Esophagus squamous epithelium (tissue), 4 donors: ENCODE measurements around the gene MYO6.

Experiments used
- POLR2A ChIP-seq, 4 donors: fragments of 450-650 bp; IDR thresholded peaks; one replicate each; pipeline ENCODE4 v1.6.1; 2017; ENCODE audit warnings: antibody characterized with exemption in 4 of 4, mild to moderate bottlenecking in 4 of 4, moderate library complexity in 3 of 4
- TF ChIP-seq, protein P1 (sequence below), 6 experiments: fragments of 450-650 bp in 4 of 6; fragments of 200-600 bp in 2 of 6; sonication (generic) in 2 of 6; IDR thresholded peaks; one replicate each; pipeline ENCODE4 v1.5.1; 2016 to 2019; ENCODE audit warnings: antibody characterized with exemption in 6 of 6, mild to moderate bottlenecking in 4 of 6, moderate library complexity in 4 of 6

DNA sequence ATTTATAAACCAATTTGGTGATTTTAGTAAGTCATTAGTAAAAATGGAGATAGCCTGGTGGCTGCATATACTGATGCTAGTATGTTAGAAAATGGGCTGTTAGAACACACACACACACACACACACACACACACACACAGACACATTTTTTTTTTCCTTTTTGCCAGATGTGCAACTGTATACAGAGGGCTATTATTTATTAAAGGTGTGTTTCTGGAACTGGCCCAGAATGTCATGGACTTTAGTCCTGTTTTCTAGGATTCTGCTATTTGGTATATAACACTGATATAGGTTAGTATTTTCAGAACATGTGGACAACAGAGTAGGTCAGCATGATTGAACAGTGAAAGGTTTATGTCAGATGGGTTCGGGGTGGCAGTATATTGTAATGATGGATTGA lies 12.4 kb downstream of the MYO6 start:
- TF ChIP-seq, protein P1, sequence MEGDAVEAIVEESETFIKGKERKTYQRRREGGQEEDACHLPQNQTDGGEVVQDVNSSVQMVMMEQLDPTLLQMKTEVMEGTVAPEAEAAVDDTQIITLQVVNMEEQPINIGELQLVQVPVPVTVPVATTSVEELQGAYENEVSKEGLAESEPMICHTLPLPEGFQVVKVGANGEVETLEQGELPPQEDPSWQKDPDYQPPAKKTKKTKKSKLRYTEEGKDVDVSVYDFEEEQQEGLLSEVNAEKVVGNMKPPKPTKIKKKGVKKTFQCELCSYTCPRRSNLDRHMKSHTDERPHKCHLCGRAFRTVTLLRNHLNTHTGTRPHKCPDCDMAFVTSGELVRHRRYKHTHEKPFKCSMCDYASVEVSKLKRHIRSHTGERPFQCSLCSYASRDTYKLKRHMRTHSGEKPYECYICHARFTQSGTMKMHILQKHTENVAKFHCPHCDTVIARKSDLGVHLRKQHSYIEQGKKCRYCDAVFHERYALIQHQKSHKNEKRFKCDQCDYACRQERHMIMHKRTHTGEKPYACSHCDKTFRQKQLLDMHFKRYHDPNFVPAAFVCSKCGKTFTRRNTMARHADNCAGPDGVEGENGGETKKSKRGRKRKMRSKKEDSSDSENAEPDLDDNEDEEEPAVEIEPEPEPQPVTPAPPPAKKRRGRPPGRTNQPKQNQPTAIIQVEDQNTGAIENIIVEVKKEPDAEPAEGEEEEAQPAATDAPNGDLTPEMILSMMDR (IDR thresholded peaks at IDR 0.05), result no peak
- TF ChIP-seq POLR2A (IDR thresholded peaks at IDR 0.05), result no peak
